SHP77 treated with DMSO at 0.1 percent for 48 hours (cell line): ENCODE results near the gene SERPINA12.
"Not testable (repeated sequence)": the region's sequence is repeated elsewhere in the genome, so short reads cannot be mapped to it uniquely, and the experiment has no call there.

ENCODE experiments used
- DNase-seq: peaks from one replicate; lab custom pipeline; 2025; lab: John Stamatoyannopoulos, UW

The SERPINA12 gene

GRCh38 chr14:94489336-94489735 lies 19.9 kb downstream of the SERPINA12 start:
- DNase-seq: no peak

GRCh38 chr14:94486883-94487282 lies 22.4 kb downstream of the SERPINA12 start:
- no peak for DNase-seq

GRCh38 chr14:94485944-94486841 lies 23.1 kb downstream of the SERPINA12 start:
- DNase-seq: no peak

- DNase-seq: no peak
These were observed 24.8 kb downstream of the SERPINA12 start for GRCh38 chr14:94484481-94484880.

- no peak for DNase-seq
These were observed 25.5 kb downstream of the SERPINA12 start for GRCh38 chr14:94483729-94484275.

GRCh38 chr14:94483071-94483451 lies 26.2 kb downstream of the SERPINA12 start:
- no peak for DNase-seq

- DNase-seq: not testable (repeated sequence)
These were observed 26.9 kb downstream of the SERPINA12 start for GRCh38 chr14:94482132-94483070.

GRCh38 chr14:94481468-94482131 lies 27.7 kb downstream of the SERPINA12 start:
- no peak for DNase-seq

- no peak for DNase-seq
These were observed 28.5 kb downstream of the SERPINA12 start for GRCh38 chr14:94480809-94481208.

GRCh38 chr14:94478420-94478819 lies 30.8 kb downstream of the SERPINA12 start:
- DNase-seq: no peak

GRCh38 chr14:94476023-94476422 lies 33.2 kb downstream of the SERPINA12 start, which contains the start of gene SERPINA9:
Gene SERPINA9 (minus strand): TSS chr14:94476197. CDS start chr14:94469840, 6,357 bp downstream.
- DNase-seq: no peak

GRCh38 chr14:94474581-94475031 lies 34.7 kb downstream of the SERPINA12 start:
- no peak for DNase-seq

GRCh38 chr14:94473666-94474410 lies 35.4 kb downstream of the SERPINA12 start:
- DNase-seq: no peak

GRCh38 chr14:94472842-94473241 lies 36.4 kb downstream of the SERPINA12 start:
- DNase-seq: no peak

- DNase-seq: no peak
These were observed 38.2 kb downstream of the SERPINA12 start for GRCh38 chr14:94471045-94471444.

GRCh38 chr14:94470311-94470710 lies 39.0 kb downstream of the SERPINA12 start:
- DNase-seq: no peak

- no peak for DNase-seq
These were observed 40.0 kb downstream of the SERPINA12 start for GRCh38 chr14:94469261-94469660.

GRCh38 chr14:94467728-94468520 lies 41.3 kb downstream of the SERPINA12 start:
- no peak for DNase-seq

GRCh38 chr14:94466706-94467370 lies 42.4 kb downstream of the SERPINA12 start:
- no peak for DNase-seq
